Activated CD4-positive, CD25-positive, alpha-beta regulatory T cell treated with anti-CD3 and anti-CD28 coated beads, Interleukin-2, amount 50 U/mL, for 16 hours (primary cell): ENCODE measurements around the gene PICK1.

Experiments
- DNase-seq: peaks from one replicate; pipeline ENCODE4 v3.0.0-alpha.2; 2020; ENCODE audit warnings: low read depth, low spot score

PICK1 gene

GRCh38 chr22:38049812-38050619 lies 7.2 kb upstream of the PICK1 start:
- no peak for DNase-seq

GRCh38 chr22:38050720-38051119 lies 6.5 kb upstream of the PICK1 start:
- DNase-seq, result no peak

- DNase-seq, result no peak
These were observed 5.9 kb upstream of the PICK1 start for GRCh38 chr22:38051261-38051660.

- peak; percentile 60 for DNase-seq
These were observed 5.0 kb upstream of the PICK1 start for GRCh38 chr22:38051900-38052862.

GRCh38 chr22:38062791-38063190 lies 5.6 kb downstream of the PICK1 start:
- no peak for DNase-seq

GRCh38 chr22:38065539-38065938 lies 8.3 kb downstream of the PICK1 start:
- no peak for DNase-seq

GRCh38 chr22:38066381-38067027 lies 9.3 kb downstream of the PICK1 start:
- no peak for DNase-seq

- no peak for DNase-seq
These were observed 9.8 kb downstream of the PICK1 start for GRCh38 chr22:38067028-38067415.

- no peak for DNase-seq
These were observed 10.7 kb downstream of the PICK1 start for GRCh38 chr22:38067761-38068360.

- DNase-seq, result no peak
These were observed 11.6 kb downstream of the PICK1 start for GRCh38 chr22:38068641-38069371.

GRCh38 chr22:38069372-38070249 lies 12.4 kb downstream of the PICK1 start:
- no peak for DNase-seq

- no peak for DNase-seq
These were observed 13.2 kb downstream of the PICK1 start for GRCh38 chr22:38070250-38070921.

GRCh38 chr22:38071421-38072321 lies 14.5 kb downstream of the PICK1 start:
- no peak for DNase-seq

- DNase-seq, result no peak
These were observed 15.3 kb downstream of the PICK1 start for GRCh38 chr22:38072322-38073149.

- no peak for DNase-seq
These were observed 16.2 kb downstream of the PICK1 start for GRCh38 chr22:38073150-38074130.
